ENCODE results near the gene CWC22. TPM values are rescaled to one million over a fixed set of nuclear protein-coding genes. Genes with fewer than 3 reads are reported as not detected.

CWC22 gene
- total RNA-seq: 14.7 and 17.6 TPM in 2 replicates

GRCh38 chr2:180006781-180007579 lies at the start of gene CWC22:
Gene CWC22, minus strand, starts transcription at chr2:180007297. Its CDS starts 13,956 bp downstream, at chr2:179993341.

Small RNA genes lying within 50 kb of the gene (small RNA-seq; reads per million reads assigned to genes)
- not detected for gene RF00416

Other genes with a start within 250 kb of the CWC22 start
- gene ZNF385B, start 145.7 kb downstream of the CWC22 start, total RNA-seq: under 0.01 and 0.37 TPM in 2 replicates